SH-SY5Y (cell line): ENCODE results near the gene SHTN1.

ENCODE experiments used
- GATA2 ChIP-seq: IDR thresholded peaks from 2 replicates; pipeline ENCODE4 v1.6.1; 2011; ENCODE audit warnings: mild to moderate bottlenecking, low read depth, low read length
- GATA3 ChIP-seq: IDR thresholded peaks from 2 replicates; pipeline ENCODE4 v1.6.1; 2011; ENCODE audit warnings: low read depth, mild to moderate bottlenecking, low read length, moderate library complexity

The SHTN1 gene

GRCh38 chr10:117005026-117005526 lies at the start of gene SHTN1:
TSS of gene SHTN1 (minus strand) at chr10:117005187. CDS start at chr10:117005079, 108 bp downstream.
- TF ChIP-seq GATA3 = no peak
- TF ChIP-seq GATA2 = no peak

- TF ChIP-seq GATA2 = no peak
- TF ChIP-seq GATA3 = no peak
Measured at GRCh38 chr10:117053482-117053881, 48.5 kb upstream of the SHTN1 start.

GRCh38 chr10:117047947-117048346 lies 43.0 kb upstream of the SHTN1 start:
- no peak for TF ChIP-seq GATA2
- no peak for TF ChIP-seq GATA3

GRCh38 chr10:117016266-117016665 lies 11.3 kb upstream of the SHTN1 start:
- no peak for TF ChIP-seq GATA2
- no peak for TF ChIP-seq GATA3

- TF ChIP-seq GATA2 (no peak), GATA3 (no peak)
Measured at GRCh38 chr10:117014835-117015234, 9.8 kb upstream of the SHTN1 start.

- TF ChIP-seq GATA2 (no peak), GATA3 (no peak)
Measured at GRCh38 chr10:117007080-117007479, 2.1 kb upstream of the SHTN1 start.

GRCh38 chr10:117005527-117006055 lies 604 bp upstream of the SHTN1 start:
- TF ChIP-seq GATA3 (no peak), GATA2 (no peak)

- TF ChIP-seq GATA3 (no peak), GATA2 (no peak)
Measured at GRCh38 chr10:117004227-117005025, 561 bp downstream of the SHTN1 start.

GRCh38 chr10:117003336-117003735 lies 1.7 kb downstream of the SHTN1 start:
- TF ChIP-seq GATA3 (no peak), GATA2 (no peak)

- TF ChIP-seq GATA2 (no peak), GATA3 (no peak)
Measured at GRCh38 chr10:117002206-117002605, 2.8 kb downstream of the SHTN1 start.

GRCh38 chr10:117001144-117001543 lies 3.8 kb downstream of the SHTN1 start:
- TF ChIP-seq GATA3 = no peak
- no peak for TF ChIP-seq GATA2

- no peak for TF ChIP-seq GATA3
- no peak for TF ChIP-seq GATA2
Measured at GRCh38 chr10:117000580-117000979, 4.4 kb downstream of the SHTN1 start.

- TF ChIP-seq GATA2 (no peak), GATA3 (no peak)
Measured at GRCh38 chr10:116998172-116998571, 6.8 kb downstream of the SHTN1 start.

GRCh38 chr10:116997015-116997414 lies 8.0 kb downstream of the SHTN1 start:
- TF ChIP-seq GATA3 = no peak
- TF ChIP-seq GATA2 = no peak

- TF ChIP-seq GATA2 (no peak), GATA3 (no peak)
Measured at GRCh38 chr10:116995648-116996047, 9.3 kb downstream of the SHTN1 start.
